GM06990 (cell line): Measurements from ENCODE around the gene CHADL.

Source experiments
- DNase-seq: peaks from one replicate; pipeline ENCODE4 v3.0.0-alpha.2; 2011; ENCODE audit not compliant: insufficient read length; ENCODE audit errors: extremely low read depth
- H3K27me3 ChIP-seq: replicated peaks from 2 replicates; pipeline ENCODE4 v1.6.0; 2011; ENCODE audit warnings: low read length; ENCODE audit not compliant: control insufficient read depth, insufficient read depth
- H3K36me3 ChIP-seq: 2 replicates; pipeline ENCODE4 v1.5.1; 2011; ENCODE audit warnings: low read length; ENCODE audit not compliant: control insufficient read depth, insufficient read depth
- H3K4me3 ChIP-seq: replicated peaks from 2 replicates; pipeline ENCODE4 v1.5.1; 2011; ENCODE audit warnings: low read depth, mild to moderate bottlenecking, control low read depth, low read length
- CTCF ChIP-seq: IDR thresholded peaks from 2 replicates; pipeline ENCODE4 v1.5.1; 2011; ENCODE audit warnings: low read length, control low read depth, mild to moderate bottlenecking, inconsistent platforms; ENCODE audit not compliant: insufficient read depth, poor library complexity, severe bottlenecking

CHADL gene

GRCh38 chr22:41245917-41246499 lies 5.3 kb upstream of the CHADL start:
- Histone ChIP-seq H3K27me3 (no peaks in the 10 kb centered on the region), H3K4me3 (no peak overlapping the region), H3K36me3 (peaks cover 47% of the 10 kb centered on the region)
- no peak for DNase-seq
- no peak for TF ChIP-seq CTCF

GRCh38 chr22:41243361-41243760 lies 2.6 kb upstream of the CHADL start:
- Histone ChIP-seq H3K4me3 (no peak overlapping the region), H3K27me3 (no peaks in the 10 kb centered on the region), H3K36me3 (peaks cover 22% of the 10 kb centered on the region)
- TF ChIP-seq CTCF = no peak
- DNase-seq = no peak

- H3K4me3 ChIP-seq = no peak overlapping the region
- no peaks in the 10 kb centered on the region for H3K27me3 ChIP-seq
- peaks cover 17% of the 10 kb centered on the region for H3K36me3 ChIP-seq
- DNase-seq = no peak
- no peak for TF ChIP-seq CTCF
These were observed 1.8 kb upstream of the CHADL start for GRCh38 chr22:41242396-41243117.

GRCh38 chr22:41241133-41241676 lies 474 bp upstream of the CHADL start:
- no peak for DNase-seq
- no peak for TF ChIP-seq CTCF
- Histone ChIP-seq H3K36me3 (peaks cover 10% of the 10 kb centered on the region), H3K4me3 (no peak overlapping the region), H3K27me3 (no peaks in the 10 kb centered on the region)

GRCh38 chr22:41239443-41240128 lies 1.1 kb downstream of the CHADL start:
- TF ChIP-seq CTCF = no peak
- no peak for DNase-seq
- Histone ChIP-seq H3K36me3 (no peaks in the 10 kb centered on the region), H3K4me3 (no peak overlapping the region), H3K27me3 (no peaks in the 10 kb centered on the region)
